ENCODE measurements around the gene MSRB2.

MSRB2 gene

DNA sequence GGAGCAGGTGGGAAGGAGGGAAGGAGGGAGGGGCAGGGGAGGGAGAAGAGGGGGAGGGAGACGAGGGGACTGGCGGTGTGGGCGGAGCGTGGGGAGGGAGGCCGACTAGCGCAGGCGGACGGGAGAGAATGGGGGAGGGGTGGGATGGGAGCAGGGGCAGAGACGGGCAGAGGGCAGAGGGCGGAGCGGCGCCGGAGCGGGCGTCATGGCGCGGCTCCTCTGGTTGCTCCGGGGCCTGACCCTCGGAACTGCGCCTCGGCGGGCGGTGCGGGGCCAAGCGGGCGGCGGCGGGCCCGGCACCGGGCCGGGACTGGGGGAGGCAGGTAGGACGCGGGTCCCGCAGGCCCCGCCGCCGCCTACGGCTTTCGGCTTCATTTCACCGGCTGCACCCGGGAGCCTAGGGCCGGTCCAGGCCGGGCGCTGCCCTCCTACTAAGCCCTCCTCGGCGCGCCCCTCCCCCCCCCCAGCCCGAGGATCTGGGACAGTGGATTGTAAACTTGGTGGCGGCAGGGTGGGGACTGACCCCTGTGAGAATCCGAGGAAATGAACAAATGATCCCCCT lies at the start of gene MSRB2:
Gene MSRB2 (plus strand): TSS at position 176 of the 562 bp plus-strand sequence. CDS start 30 bp downstream, at position 206.
- H3K36me3 ChIP-seq (replicated peaks; ENCODE audit: insufficient read depth, low read length): no peaks in the 10 kb centered on the region
- DNase-seq: peak; percentile 90
- H3K4me3 ChIP-seq (ENCODE audit: low read length): peak within 1 kb of the TSS; percentile 76
- peak within 1 kb of the TSS; percentile 77 for H2AFZ ChIP-seq (ENCODE audit: low read length)
- no peaks in the 10 kb centered on the region for H3K27me3 ChIP-seq (replicated peaks; ENCODE audit: insufficient read depth, low read length)
- no peaks in the 10 kb centered on the region for H3K9me3 ChIP-seq (replicated peaks; ENCODE audit: insufficient read depth, low read length)
- peak within 1 kb of the TSS; percentile 77 for H3K4me2 ChIP-seq (ENCODE audit: low read depth, low read length)
- H3K9ac ChIP-seq (ENCODE audit: low read length): peak within 1 kb of the TSS; percentile 83
- no peaks in the 10 kb centered on the region for H3K9me2 ChIP-seq (replicated peaks; ENCODE audit: insufficient read depth, low read length)
- H3K27ac ChIP-seq (ENCODE audit: low read length): 0 out of 2 replicates have a peak within 1 kb of the TSS, but pooled peaks have one; percentile 9
- peaks cover 12% of the 10 kb centered on the region for H3K79me2 ChIP-seq (ENCODE audit: low read length)
- peaks cover 9% of the 10 kb centered on the region for H3F3A ChIP-seq (ENCODE audit: insufficient read depth, low read length)
- no peaks in the 10 kb centered on the region for H4K20me1 ChIP-seq (ENCODE audit: insufficient read depth, low read length)
- TF ChIP-seq EZH2phosphoT487 (IDR thresholded peaks at IDR 0.05; ENCODE audit: low read length) (no peak), EZH2 (optimal IDR thresholded peaks at IDR 0.05; ENCODE audit: low read depth, low read length) (no peak)
- TF ChIP-seq, protein P1, sequence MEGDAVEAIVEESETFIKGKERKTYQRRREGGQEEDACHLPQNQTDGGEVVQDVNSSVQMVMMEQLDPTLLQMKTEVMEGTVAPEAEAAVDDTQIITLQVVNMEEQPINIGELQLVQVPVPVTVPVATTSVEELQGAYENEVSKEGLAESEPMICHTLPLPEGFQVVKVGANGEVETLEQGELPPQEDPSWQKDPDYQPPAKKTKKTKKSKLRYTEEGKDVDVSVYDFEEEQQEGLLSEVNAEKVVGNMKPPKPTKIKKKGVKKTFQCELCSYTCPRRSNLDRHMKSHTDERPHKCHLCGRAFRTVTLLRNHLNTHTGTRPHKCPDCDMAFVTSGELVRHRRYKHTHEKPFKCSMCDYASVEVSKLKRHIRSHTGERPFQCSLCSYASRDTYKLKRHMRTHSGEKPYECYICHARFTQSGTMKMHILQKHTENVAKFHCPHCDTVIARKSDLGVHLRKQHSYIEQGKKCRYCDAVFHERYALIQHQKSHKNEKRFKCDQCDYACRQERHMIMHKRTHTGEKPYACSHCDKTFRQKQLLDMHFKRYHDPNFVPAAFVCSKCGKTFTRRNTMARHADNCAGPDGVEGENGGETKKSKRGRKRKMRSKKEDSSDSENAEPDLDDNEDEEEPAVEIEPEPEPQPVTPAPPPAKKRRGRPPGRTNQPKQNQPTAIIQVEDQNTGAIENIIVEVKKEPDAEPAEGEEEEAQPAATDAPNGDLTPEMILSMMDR (IDR thresholded peaks at IDR 0.05; ENCODE audit: low read length): no peak
- peaks cover 5% of the 10 kb centered on the region; the same call in 1 of the 2 replicates for H3K4me1 ChIP-seq (ENCODE audit: low read length)

DNA sequence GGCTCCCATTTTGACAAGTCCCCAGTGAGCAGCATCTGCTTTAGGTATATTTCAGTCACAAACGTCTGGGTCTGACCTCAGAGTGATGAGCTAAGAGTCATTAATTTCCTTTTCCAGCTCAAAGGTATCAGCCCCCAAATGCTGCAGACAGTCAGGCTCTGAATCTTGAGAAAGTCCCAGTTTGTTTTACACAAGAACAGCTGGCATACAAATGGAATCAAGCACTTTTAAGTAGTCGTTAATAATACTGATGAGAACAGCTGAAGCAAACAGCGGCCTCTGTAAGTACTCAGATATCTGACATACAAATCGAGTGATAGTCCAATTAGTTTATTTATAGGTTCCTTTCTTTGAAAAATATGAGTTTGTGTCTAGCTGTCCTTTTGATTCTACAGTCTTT lies 49.4 kb upstream of the MSRB2 start:
- no peak overlapping the region for H3K27ac ChIP-seq (ENCODE audit: low read length)
- H3K9me3 ChIP-seq (replicated peaks; ENCODE audit: insufficient read depth, low read length): no peaks in the 10 kb centered on the region
- TF ChIP-seq EZH2 (optimal IDR thresholded peaks at IDR 0.05; ENCODE audit: low read depth, low read length) (no peak), EZH2phosphoT487 (IDR thresholded peaks at IDR 0.05; ENCODE audit: low read length) (no peak)
- TF ChIP-seq, protein P1 (IDR thresholded peaks at IDR 0.05; ENCODE audit: low read length): no peak
- H3K27me3 ChIP-seq (replicated peaks; ENCODE audit: insufficient read depth, low read length): no peaks in the 10 kb centered on the region
- no peaks in the 10 kb centered on the region for H3K4me1 ChIP-seq (ENCODE audit: low read length)
- H3K9me2 ChIP-seq (replicated peaks; ENCODE audit: insufficient read depth, low read length): no peaks in the 10 kb centered on the region
- H3K4me2 ChIP-seq (ENCODE audit: low read depth, low read length): no peak overlapping the region
- H2AFZ ChIP-seq (ENCODE audit: low read length): no peak overlapping the region
- no peaks in the 10 kb centered on the region for H3F3A ChIP-seq (ENCODE audit: insufficient read depth, low read length)
- H3K79me2 ChIP-seq (ENCODE audit: low read length): no peaks in the 10 kb centered on the region
- H3K36me3 ChIP-seq (replicated peaks; ENCODE audit: insufficient read depth, low read length): no peaks in the 10 kb centered on the region
- no peaks in the 10 kb centered on the region for H4K20me1 ChIP-seq (ENCODE audit: insufficient read depth, low read length)
- H3K4me3 ChIP-seq (ENCODE audit: low read length): no peak overlapping the region
- H3K9ac ChIP-seq (ENCODE audit: low read length): no peak overlapping the region
- no peak for DNase-seq

DNA sequence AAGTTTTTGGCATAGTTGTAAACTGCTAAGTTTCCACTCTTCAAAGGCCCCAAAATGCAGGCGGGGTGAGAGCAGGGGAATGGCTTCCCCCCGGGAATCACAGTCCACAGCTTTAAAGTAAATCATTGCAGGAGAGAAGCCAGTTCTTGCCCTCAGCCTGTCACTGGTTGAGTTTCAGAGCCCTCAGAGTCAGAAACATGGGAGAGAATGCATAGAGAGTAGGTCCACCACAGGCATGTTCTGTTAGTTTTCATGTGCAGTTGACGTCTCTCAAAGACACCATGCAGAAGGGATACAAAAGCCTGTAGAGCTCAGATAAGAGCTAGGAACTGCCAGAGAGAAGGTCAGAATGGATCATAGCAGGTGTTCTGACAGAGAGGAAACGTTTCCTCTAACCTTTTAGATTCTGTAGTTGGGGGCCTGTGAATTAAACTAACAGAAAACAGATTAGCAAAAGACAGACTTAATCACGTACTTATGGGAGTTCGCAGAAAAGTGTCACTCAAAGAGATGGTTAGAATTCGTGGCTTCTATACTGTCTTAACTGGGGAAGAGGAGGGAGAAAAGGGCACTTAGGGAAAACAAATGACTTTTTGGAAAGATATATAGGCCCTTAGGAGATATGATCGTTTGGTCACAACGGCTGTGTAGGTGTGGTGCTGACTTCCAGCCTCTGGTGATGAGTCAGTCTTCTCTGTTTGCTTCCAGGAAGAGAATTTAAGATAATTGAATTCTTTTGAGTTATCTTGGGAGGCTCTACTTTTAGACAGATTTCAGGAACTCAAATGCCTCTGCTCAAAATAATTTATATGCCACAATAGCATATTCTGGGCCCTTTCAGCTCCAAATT lies 48.0 kb upstream of the MSRB2 start:
- no peak for TF ChIP-seq EZH2 (optimal IDR thresholded peaks at IDR 0.05; ENCODE audit: low read depth, low read length)
- TF ChIP-seq, protein P1 (IDR thresholded peaks at IDR 0.05; ENCODE audit: low read length): no peak
- no peak for TF ChIP-seq EZH2phosphoT487 (IDR thresholded peaks at IDR 0.05; ENCODE audit: low read length)
- Histone ChIP-seq H3K27ac (ENCODE audit: low read length) (no peak overlapping the region), H3K4me3 (ENCODE audit: low read length) (no peak overlapping the region), H2AFZ (ENCODE audit: low read length) (no peak overlapping the region), H3K36me3 (replicated peaks; ENCODE audit: insufficient read depth, low read length) (no peaks in the 10 kb centered on the region), H4K20me1 (ENCODE audit: insufficient read depth, low read length) (no peaks in the 10 kb centered on the region), H3F3A (ENCODE audit: insufficient read depth, low read length) (no peaks in the 10 kb centered on the region), H3K9me2 (replicated peaks; ENCODE audit: insufficient read depth, low read length) (no peaks in the 10 kb centered on the region), H3K27me3 (replicated peaks; ENCODE audit: insufficient read depth, low read length) (no peaks in the 10 kb centered on the region), H3K79me2 (ENCODE audit: low read length) (no peaks in the 10 kb centered on the region), H3K9ac (ENCODE audit: low read length) (no peak overlapping the region), H3K4me1 (ENCODE audit: low read length) (no peaks in the 10 kb centered on the region), H3K4me2 (ENCODE audit: low read depth, low read length) (no peak overlapping the region), H3K9me3 (replicated peaks; ENCODE audit: insufficient read depth, low read length) (no peaks in the 10 kb centered on the region)
- no peak for DNase-seq

All from MM.1S (cell line).